GM12872 (cell line): ENCODE measurements around the gene SNX9.

Source experiments
- CTCF ChIP-seq: IDR thresholded peaks from 3 replicates; pipeline ENCODE4 v1.5.1; 2011; ENCODE audit warnings: low read depth, mild to moderate bottlenecking, low read length, moderate library complexity; ENCODE audit not compliant: insufficient read depth

SNX9 gene

GRCh38 chr6:157981132-157981394 lies 158.0 kb downstream of the SNX9 start:
- no peak for TF ChIP-seq CTCF

GRCh38 chr6:157981395-157982101 lies 158.5 kb downstream of the SNX9 start, which contains the start of gene SYNJ2:
Gene SYNJ2 (plus strand): TSS chr6:157981863. CDS start chr6:157981962, 99 bp downstream.
- TF ChIP-seq CTCF, result peak; percentile 62

DNA sequence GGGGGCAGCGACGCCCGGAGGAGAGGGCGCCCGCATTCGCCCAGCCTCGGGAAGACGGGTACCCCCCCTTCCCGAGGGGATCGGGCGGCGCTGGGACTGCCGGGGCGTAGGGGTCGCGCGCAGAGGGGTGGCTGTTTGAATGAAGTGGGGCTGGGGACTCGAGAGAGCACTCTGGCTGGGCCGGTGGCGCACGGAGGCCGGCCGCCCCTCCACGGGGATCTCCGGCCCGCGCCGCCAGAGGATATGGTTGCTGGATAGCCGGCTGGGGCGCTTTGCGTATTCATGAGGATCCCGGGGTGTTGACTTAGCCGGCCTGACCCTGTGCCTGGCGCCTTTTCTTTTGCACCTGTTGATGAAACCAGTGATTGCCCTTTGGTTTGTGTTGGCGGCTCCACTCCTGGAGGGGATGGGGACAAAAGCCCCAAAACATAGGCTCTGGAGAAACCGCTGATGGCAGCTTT lies 159.1 kb downstream of the SNX9 start:
- TF ChIP-seq CTCF, result no peak

DNA sequence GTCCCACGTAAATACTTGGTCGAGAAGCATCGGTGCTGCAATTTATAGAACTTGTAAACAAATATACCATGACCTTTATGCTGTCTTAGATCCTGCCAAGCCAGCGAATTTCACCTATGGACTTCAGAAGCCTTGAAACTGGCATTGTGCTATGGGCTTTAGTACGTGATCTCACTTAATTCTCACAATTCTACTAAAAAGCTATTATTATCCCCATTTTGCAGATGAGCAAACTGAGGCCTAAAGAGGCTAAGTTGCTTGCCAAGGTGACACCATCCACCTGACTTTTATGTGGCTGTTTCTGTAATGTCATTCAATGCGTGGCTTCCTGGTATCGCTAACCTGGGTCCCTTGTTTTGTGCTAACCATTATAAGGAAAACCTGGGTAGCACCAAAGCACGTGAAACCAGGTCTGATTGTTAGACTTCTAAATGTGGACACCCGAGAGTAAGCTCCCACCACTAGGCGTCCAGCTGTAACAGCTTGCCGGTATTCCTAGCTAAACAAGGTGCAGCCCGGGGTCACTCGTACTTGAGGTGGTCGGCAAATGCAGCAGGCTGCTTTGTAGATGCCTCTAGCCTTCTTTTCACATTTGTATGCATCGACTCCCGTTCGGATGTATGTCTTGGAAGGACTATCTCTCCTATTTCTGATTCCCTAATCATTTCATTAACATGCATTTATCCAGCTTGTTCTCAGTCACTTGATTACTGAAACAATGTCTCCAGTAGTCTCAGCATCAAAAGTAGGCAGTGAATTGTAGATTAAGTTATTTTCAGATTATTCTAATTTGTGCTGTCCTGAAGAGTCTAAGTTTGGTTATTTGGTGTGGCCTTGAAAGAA lies 159.7 kb downstream of the SNX9 start:
- no peak for TF ChIP-seq CTCF

DNA sequence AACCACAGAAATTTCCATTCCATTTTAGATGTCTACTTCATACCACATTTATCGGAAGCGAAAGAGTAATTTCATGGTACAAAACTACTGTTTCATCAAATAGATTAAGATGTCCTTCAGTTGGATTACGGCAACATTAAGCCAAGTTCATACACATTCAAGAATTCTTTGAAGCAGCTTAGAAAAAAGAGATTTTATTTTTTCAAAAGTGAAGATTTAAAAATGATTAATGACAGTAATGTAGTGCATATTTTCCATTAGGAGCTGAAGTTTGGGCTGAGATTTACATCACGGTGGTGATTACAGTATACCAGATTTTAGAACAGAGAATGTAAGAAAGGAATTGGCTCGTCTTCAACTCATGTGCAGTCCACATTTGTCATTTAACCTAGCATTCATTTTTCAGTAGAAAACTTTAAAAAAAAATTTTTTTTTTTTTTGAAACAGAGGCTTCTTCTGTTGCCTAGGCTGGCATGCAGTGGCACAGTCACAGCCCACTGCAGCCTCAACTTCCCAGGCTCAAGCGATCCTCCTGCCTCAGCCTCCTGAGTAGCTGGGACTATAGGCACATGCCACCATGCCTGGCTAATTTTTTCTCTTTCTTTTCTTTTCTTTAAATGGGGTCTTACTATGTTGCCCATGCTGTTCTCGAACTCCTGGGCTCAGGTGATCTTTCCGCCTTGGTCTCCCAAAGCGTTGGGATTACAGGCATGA lies 160.5 kb downstream of the SNX9 start:
- no peak for TF ChIP-seq CTCF

DNA sequence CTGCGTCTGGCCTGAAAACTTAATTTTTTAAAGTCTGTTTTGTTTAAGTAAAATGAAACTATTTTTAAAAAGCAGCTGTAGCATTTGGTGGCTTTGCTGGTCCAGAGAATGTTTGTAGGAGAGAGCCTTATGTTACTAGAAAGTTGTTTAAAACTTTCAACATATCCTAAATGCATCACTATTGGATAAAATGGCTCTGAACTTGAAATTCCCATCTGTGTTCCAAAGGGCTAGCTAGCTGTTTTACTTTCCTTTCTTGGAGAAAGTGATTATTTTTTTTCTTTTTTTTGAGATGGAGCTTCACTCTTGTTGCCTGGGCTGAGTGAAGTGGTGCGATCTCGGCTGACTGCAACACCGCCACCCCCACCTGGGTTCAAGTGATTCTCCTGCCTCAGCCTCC lies 161.1 kb downstream of the SNX9 start:
- no peak for TF ChIP-seq CTCF

DNA sequence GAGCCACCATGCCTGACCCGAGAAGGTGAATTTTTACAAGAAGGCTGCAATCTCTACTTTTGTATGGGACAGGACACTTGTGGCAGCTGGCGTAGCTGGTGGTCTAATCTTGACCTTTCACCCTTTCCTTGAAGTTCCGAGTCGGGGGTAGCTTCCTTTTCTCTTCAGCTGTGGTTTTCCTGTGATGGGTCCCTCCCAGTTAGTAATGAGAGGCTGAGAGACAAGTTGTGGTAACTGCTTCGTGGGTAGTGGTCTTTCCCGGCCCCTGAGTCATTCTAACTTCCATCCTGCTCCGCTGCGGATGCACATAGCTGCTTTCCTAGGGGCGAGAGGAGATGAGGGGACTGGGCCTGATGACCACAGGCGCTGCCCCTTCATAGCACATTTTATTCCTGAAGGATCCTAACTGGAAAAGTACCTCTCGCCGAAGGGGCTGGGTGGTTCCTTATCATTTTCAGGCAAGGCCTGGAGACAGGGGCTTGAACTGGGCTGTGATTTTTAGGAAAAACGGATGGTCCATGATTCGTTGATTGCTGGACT lies 161.7 kb downstream of the SNX9 start:
- no peak for TF ChIP-seq CTCF
